ENCODE measurements around the gene HSPA4. TPM values are rescaled to one million over a fixed set of nuclear protein-coding genes. Genes with fewer than 3 reads are reported as not detected.

HSPA4 gene
- total and polyA plus RNA-seq, 2 of the 13 experiments (the other 11 are each of a cell fraction or from before 2014, with no cell fraction given) = 36.6 to 231 TPM

DNA sequence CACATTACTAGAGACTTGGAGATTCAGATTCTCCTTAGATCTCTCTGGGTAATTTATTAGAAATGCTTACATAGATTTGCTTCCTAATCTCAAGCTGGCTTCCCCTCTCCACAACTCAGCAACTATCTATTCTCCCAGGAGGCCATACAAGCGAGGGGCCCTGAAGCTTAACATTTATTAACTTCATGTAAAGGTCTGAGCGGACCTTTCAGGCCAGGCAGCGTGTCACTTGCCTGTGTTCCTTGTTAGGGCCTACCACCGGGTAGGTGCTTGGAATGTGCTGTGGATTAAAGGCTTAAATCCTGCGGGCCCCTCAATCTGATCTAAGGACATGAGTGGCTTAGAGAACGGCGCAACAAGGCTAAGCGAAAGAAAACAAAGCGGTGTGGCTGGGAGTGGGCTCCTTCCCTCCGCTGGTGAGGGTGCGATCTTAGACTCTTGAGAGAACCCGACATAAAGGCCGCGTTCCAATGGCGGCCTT lies 712 bp upstream of the HSPA4 start (continued):
- TF ChIP-seq, protein P1, sequence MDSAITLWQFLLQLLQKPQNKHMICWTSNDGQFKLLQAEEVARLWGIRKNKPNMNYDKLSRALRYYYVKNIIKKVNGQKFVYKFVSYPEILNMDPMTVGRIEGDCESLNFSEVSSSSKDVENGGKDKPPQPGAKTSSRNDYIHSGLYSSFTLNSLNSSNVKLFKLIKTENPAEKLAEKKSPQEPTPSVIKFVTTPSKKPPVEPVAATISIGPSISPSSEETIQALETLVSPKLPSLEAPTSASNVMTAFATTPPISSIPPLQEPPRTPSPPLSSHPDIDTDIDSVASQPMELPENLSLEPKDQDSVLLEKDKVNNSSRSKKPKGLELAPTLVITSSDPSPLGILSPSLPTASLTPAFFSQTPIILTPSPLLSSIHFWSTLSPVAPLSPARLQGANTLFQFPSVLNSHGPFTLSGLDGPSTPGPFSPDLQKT (CRISPR knock-in tag; IDR thresholded peaks at IDR 0.05; ENCODE audit: borderline replicate concordance) = no peak
- no peak for TF ChIP-seq TBX2 (CRISPR knock-in tag; IDR thresholded peaks at IDR 0.05; ENCODE audit: borderline replicate concordance)
- TF ChIP-seq ZNF678 (CRISPR knock-in tag; IDR thresholded peaks at IDR 0.05) = no peak
- TF ChIP-seq PRPF4 (IDR thresholded peaks at IDR 0.05; ENCODE audit: low read depth, low read length, poor library complexity, severe bottlenecking) = no peak
- no peak for TF ChIP-seq ZNF282 (IDR thresholded peaks at IDR 0.05; ENCODE audit: partially characterized antibody)
- TF ChIP-seq ZNF256 (CRISPR knock-in tag; conservative IDR thresholded peaks at IDR 0.05) = no peak
- peak; percentile 63; the same call in 1 of the 2 replicates for TF ChIP-seq ZNF441 (CRISPR knock-in tag; IDR thresholded peaks at IDR 0.05; ENCODE audit: borderline replicate concordance)
- TF ChIP-seq KDM2A (CRISPR knock-in tag; IDR thresholded peaks at IDR 0.05; ENCODE audit: borderline replicate concordance, low read depth) = no peak
- TF ChIP-seq ERF (CRISPR knock-in tag; IDR thresholded peaks at IDR 0.05) = no peak
- no peak for TF ChIP-seq GATA4 (IDR thresholded peaks at IDR 0.05; ENCODE audit: borderline replicate concordance, low read depth)
- no peak for TF ChIP-seq EHMT2 (IDR thresholded peaks at IDR 0.05; ENCODE audit: borderline replicate concordance, low read depth, low read length)
- TF ChIP-seq NR3C1 (CRISPR knock-in tag; IDR thresholded peaks at IDR 0.05) = no peak
- TF ChIP-seq, protein P2, sequence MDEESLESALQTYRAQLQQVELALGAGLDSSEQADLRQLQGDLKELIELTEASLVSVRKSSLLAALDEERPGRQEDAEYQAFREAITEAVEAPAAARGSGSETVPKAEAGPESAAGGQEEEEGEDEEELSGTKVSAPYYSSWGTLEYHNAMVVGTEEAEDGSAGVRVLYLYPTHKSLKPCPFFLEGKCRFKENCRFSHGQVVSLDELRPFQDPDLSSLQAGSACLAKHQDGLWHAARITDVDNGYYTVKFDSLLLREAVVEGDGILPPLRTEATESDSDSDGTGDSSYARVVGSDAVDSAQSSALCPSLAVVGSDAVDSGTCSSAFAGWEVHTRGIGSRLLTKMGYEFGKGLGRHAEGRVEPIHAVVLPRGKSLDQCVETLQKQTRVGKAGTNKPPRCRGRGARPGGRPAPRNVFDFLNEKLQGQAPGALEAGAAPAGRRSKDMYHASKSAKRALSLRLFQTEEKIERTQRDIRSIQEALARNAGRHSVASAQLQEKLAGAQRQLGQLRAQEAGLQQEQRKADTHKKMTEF (CRISPR knock-in tag; IDR thresholded peaks at IDR 0.05) = no peak
- no peak for TF ChIP-seq ZFP41 (CRISPR knock-in tag; IDR thresholded peaks at IDR 0.05; ENCODE audit: borderline replicate concordance)
- no peak for TF ChIP-seq KMT2B (CRISPR knock-in tag; IDR thresholded peaks at IDR 0.05)
- TF ChIP-seq U2AF1 (optimal IDR thresholded peaks at IDR 0.05; ENCODE audit: low read depth, low read length) = peak; percentile 40
- TF ChIP-seq, protein P3, sequence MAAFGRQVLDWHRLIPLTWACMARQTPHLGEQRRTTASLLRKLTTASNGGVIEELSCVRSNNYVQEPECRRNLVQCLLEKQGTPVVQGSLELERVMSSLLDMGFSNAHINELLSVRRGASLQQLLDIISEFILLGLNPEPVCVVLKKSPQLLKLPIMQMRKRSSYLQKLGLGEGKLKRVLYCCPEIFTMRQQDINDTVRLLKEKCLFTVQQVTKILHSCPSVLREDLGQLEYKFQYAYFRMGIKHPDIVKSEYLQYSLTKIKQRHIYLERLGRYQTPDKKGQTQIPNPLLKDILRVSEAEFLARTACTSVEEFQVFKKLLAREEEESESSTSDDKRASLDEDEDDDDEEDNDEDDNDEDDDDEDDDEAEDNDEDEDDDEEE (CRISPR knock-in tag; IDR thresholded peaks at IDR 0.05) = 0 out of 2 replicates have a peak, but pooled peaks have one; percentile 5
- TF ChIP-seq FOXK2 (IDR thresholded peaks at IDR 0.05) = no peak
- TF ChIP-seq ZMAT3 (CRISPR knock-in tag; conservative IDR thresholded peaks at IDR 0.05) = no peak
- TF ChIP-seq DR1 (CRISPR knock-in tag; IDR thresholded peaks at IDR 0.05) = no peak
- TF ChIP-seq, protein P4, sequence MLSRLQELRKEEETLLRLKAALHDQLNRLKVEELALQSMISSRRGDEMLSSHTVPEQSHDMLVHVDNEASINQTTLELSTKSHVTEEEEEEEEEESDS (CRISPR knock-in tag; IDR thresholded peaks at IDR 0.05; ENCODE audit: borderline replicate concordance) = 0 out of 2 replicates have a peak, but pooled peaks have one; percentile 55
- TF ChIP-seq ZNF891 (CRISPR knock-in tag; IDR thresholded peaks at IDR 0.05) = 0 out of 2 replicates have a peak, but pooled peaks have one; percentile 40
